A549 treated with RU486 at 1 μM for 4 hours (cell line): Measurements from ENCODE around the gene COQ8B. TPM values are rescaled to one million over a fixed set of nuclear protein-coding genes. Genes with fewer than 3 reads are reported as not detected.

Experiments used
- total RNA-seq: library from RNA; stranded (reverse); fragments of 200-300 nt; extraction: Qiagen RNA extraction; gene quantifications from 5 replicates; pipeline ENCODE4 v1.2.3, GENCODE V29; 2022; ENCODE audit warnings: low read depth

The COQ8B gene
- 55.7 to 69.6 TPM (median 67.0 TPM) in 5 replicates for total RNA-seq

DNA sequence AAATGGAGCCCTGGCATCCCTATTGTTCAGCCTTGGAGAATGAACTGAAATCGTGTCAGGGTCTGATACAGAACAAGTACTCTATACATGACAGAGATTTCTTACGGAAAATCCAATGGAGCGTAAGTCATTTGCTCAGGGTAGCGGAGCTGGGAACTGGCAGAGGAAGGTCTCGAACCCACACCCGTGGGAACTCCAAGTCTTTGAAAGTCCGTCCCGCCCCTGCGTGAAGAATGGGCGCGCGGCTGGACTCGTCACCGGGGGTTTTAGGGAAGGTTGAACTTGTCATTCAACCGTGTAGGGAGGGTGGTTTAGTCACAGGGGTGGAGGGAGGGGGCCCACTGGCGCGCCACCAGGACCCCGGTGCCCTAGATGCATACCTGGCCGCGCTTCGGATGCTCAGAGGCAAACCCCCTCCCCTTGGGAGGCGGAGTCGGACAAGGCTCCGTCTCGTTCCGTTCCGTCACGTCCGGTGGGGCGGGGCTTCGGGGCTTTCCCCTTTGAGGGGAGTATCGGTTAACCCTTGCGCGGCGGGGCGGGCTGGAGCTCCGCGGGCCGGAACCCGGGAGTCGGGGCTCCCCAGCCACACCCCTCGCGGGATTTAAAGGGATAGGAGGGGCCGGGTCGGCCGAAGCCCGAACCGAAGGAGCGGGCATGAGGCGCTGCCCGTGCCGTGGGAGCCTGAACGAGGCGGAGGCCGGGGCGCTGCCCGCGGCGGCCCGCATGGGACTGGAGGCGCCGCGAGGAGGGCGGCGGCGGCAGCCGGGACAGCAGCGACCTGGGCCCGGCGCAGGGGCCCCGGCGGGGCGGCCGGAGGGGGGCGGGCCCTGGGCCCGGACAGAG lies at the start of gene COQ8B, which contains the start of gene ITPKC:
Gene COQ8B, minus strand, starts transcription at position 405 of the 843 bp plus-strand sequence. CDS start 2,254 bp downstream, outside the sequence.
Gene ITPKC, plus strand, starts transcription at position 631 of the 843 bp plus-strand sequence. Its CDS starts 24 bp downstream, at position 655.

DNA sequence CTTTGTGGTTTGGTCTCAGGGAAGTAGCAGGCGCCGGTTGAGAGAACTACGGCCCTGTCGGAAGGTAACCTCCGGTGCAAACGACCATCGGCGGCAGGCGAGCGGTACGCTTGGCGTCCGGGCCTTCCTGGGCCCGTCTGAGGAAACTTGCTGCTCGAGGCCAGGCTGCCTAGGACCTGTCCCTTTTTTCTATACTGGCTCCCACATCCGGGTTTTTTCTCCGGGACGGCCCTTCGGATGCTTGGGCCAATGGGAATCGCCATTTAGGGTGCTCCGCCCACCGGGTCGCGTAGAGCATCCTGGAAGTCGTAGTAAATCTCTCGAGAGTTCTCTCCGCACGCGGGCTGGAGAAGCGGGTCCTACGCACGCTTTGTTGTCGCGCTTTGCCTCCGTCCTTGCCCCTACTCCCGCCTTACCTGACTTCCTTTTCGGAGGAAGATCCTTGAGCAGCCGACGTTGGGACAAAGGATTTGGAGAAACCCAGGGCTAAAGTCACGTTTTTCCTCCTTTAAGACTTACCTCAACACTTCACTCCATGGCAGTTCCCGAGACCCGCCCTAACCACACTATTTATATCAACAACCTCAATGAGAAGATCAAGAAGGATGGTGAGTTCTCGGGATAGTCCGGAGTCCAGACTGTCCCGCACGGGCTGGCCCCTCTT lies 34.3 kb upstream of the COQ8B start, which contains the start of gene SNRPA:
Gene SNRPA, plus strand, starts transcription at position 330 of the 664 bp plus-strand sequence. Its CDS starts 206 bp downstream, at position 536.

DNA sequence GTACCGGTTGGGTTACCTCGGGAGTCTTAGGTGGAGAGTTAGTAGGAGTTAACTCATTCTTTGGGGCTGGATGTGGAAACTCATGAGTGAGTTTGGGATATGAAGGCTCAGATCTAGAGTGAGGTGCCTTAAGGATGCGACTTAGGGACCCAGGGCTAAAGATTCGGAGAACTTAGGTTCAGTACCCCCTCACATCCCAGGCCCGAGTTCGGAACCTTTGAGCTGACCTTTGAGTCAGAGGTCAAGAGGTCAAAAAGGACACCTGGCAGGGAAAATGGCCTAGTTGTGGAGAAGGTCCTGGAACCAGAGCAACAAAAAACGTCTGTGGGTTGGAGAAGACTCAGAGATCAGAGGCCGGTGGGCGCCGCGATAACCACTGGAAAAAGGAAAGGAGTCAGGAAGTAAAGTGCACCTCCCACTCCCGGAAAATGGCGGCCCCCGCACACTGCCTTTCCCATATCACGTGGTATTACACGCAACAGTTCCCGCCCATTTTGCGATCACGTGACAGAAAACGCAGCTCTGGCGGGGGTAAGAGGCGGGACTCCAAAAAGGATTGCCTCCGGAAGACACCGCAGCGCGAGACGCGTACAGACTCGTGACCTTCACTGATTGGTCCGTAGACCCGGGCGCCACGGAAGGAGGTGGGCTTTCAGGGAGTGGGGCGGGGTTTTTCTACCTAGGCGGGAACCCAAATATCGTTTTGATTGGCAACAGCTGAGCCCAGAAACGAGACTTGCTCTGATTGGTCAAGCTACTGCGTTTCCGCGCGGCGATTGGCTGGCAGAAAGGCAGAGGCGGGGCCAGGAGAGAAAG lies 33.6 kb upstream of the COQ8B start, which contains the start of gene ACTMAP:
Gene ACTMAP, minus strand, starts transcription at position 420 of the 816 bp plus-strand sequence. CDS start 674 bp downstream, outside the sequence.

DNA sequence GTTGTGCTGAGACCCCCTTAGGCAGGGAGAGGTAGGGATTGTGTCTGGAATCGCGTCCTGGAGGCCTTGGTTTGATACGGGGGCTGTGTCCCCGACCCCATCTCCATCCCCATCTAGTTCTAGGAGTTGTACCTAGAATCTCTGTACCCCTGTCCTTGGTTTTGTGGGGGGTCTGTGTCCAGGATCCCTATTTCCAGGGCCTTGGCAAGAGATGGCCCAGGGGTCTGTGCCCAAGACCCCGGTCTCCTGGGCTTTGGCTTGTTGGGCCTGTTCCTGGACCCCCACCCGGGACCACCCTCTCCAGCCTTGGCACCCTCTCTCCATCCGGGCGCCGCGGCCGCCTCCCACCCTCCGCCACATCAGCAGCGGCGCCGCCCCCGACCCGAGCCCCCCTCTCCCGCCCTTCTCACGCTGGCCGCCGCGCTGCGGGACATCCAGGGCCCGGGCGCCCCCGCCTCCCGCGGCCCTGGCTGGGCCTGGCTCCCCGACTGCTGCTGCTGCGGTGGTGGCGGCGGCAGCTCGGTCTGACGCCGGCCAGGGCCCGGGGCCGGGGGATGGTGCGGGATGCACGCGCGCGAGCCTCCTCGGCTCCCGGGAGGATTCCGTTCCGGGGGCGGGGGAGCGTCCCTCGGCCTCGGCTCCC lies 26.5 kb downstream of the COQ8B start, which contains the start of gene NUMBL:
Gene NUMBL, minus strand, starts transcription at position 602 of the 643 bp plus-strand sequence. Its CDS starts 168 bp downstream, at position 434.

Other genes starting within 250 kb of the COQ8B start
- gene SPTBN4, start 249.9 kb downstream of the COQ8B start, total RNA-seq, result 0.59 to 1.3 TPM (median 0.90 TPM) in 5 replicates
- 99.0 to 162 TPM (median 140 TPM) in 5 replicates for gene SHKBP1, start 140.0 kb downstream of the COQ8B start, total RNA-seq
- gene LTBP4, start 115.5 kb downstream of the COQ8B start, total RNA-seq, result 42.6 to 67.2 TPM (median 46.7 TPM) in 5 replicates
- gene NUMBL, start 26.2 kb downstream of the COQ8B start, total RNA-seq, result 47.2 to 71.5 TPM (median 63.4 TPM) in 5 replicates
- gene ITPKC, start 226 bp upstream of the COQ8B start, total RNA-seq, result 15.1 to 20.5 TPM (median 17.7 TPM) in 5 replicates
- gene ACTMAP, start 33.6 kb upstream of the COQ8B start, total RNA-seq, result 12.8 to 21.0 TPM (median 19.4 TPM) in 5 replicates
- 148 to 217 TPM (median 162 TPM) in 5 replicates for gene SNRPA, start 34.3 kb upstream of the COQ8B start, total RNA-seq
- gene MIA, start 58.6 kb upstream of the COQ8B start, total RNA-seq, result 1.1 TPM in 1 of 5 replicates, not detected in the others
- 11.0 to 21.4 TPM (median 18.5 TPM) in 5 replicates for gene RAB4B, start 61.4 kb upstream of the COQ8B start, total RNA-seq
- gene EGLN2, start 82.3 kb upstream of the COQ8B start, total RNA-seq, result 66.3 to 90.3 TPM (median 84.8 TPM) in 5 replicates
- 0.26 TPM in 1 of 5 replicates, not detected in the others for gene CYP2A6, start 133.6 kb upstream of the COQ8B start, total RNA-seq
- gene CYP2A7, start 165.3 kb upstream of the COQ8B start, total RNA-seq, result not detected in 5 replicates